Suppressor macrophage treated with lipopolysaccharide for 4 hours (primary cell): ENCODE data around the gene ARHGAP29.

Experiments
- DNase-seq: peaks from one replicate; pipeline ENCODE4 v3.0.0-alpha.2; 2020

Gene ARHGAP29, protein sequence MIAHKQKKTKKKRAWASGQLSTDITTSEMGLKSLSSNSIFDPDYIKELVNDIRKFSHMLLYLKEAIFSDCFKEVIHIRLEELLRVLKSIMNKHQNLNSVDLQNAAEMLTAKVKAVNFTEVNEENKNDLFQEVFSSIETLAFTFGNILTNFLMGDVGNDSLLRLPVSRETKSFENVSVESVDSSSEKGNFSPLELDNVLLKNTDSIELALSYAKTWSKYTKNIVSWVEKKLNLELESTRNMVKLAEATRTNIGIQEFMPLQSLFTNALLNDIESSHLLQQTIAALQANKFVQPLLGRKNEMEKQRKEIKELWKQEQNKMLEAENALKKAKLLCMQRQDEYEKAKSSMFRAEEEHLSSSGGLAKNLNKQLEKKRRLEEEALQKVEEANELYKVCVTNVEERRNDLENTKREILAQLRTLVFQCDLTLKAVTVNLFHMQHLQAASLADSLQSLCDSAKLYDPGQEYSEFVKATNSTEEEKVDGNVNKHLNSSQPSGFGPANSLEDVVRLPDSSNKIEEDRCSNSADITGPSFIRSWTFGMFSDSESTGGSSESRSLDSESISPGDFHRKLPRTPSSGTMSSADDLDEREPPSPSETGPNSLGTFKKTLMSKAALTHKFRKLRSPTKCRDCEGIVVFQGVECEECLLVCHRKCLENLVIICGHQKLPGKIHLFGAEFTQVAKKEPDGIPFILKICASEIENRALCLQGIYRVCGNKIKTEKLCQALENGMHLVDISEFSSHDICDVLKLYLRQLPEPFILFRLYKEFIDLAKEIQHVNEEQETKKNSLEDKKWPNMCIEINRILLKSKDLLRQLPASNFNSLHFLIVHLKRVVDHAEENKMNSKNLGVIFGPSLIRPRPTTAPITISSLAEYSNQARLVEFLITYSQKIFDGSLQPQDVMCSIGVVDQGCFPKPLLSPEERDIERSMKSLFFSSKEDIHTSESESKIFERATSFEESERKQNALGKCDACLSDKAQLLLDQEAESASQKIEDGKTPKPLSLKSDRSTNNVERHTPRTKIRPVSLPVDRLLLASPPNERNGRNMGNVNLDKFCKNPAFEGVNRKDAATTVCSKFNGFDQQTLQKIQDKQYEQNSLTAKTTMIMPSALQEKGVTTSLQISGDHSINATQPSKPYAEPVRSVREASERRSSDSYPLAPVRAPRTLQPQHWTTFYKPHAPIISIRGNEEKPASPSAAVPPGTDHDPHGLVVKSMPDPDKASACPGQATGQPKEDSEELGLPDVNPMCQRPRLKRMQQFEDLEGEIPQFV

GRCh38 chr1:94237291-94238226 lies at the start of gene ARHGAP29:
TSS of gene ARHGAP29 (minus strand) at chr1:94237584. CDS start at chr1:94231611, 5,973 bp downstream.
- DNase-seq: peak; percentile 36

DNA sequence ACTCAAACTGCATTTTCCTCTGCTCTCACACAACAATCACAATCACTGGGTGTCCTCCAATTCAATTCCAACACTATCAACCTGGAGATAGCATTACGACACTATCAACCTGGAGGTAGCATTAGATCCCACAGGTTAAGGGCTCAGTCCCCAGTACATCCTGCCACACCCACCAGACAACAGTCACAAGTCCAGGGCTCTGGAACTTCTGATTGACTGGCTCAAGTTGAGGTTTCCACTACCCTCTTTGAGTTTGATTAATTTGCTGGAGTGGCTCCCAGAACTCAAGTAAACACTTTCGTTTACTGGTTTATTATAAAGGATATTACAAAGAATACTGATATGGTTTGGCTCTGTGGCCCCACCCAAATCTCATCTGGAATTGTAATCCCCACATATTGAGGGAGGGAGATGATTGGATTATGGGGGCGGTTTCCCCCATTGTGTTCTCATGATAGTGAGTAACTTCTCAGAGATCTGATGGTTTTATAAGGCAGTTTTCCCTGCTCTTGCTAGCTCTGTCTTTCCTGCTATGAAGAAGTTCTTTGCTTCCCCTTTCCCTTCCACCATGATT lies 49.6 kb upstream of the ARHGAP29 start:
- no peak for DNase-seq

- no peak for DNase-seq
These were observed 47.8 kb upstream of the ARHGAP29 start for GRCh38 chr1:94285031-94285654.

DNA sequence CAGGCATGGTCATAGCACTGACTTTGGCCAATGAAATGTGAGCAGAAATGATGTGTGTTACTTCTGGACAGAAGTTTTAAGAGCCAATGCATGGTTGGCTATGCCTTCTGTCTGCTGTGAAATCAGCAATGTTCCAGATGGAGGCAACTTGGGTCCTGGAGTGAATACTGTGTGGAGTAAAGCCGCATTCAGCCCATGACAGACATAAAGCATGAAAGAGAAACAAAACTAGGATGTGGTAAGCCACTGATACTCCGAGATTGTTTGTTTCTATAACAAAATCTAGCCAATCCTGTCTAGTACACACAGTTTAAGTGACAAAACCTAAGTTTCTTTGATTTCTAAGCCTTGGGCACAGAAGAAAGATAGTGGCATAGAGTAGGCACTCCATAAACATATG lies 47.1 kb upstream of the ARHGAP29 start:
- no peak for DNase-seq

- no peak for DNase-seq
These were observed 46.1 kb upstream of the ARHGAP29 start for GRCh38 chr1:94283462-94283861.

- DNase-seq: no peak
These were observed 44.8 kb upstream of the ARHGAP29 start for GRCh38 chr1:94282143-94282711.

- DNase-seq: no peak
These were observed 44.2 kb upstream of the ARHGAP29 start for GRCh38 chr1:94281361-94282142.

DNA sequence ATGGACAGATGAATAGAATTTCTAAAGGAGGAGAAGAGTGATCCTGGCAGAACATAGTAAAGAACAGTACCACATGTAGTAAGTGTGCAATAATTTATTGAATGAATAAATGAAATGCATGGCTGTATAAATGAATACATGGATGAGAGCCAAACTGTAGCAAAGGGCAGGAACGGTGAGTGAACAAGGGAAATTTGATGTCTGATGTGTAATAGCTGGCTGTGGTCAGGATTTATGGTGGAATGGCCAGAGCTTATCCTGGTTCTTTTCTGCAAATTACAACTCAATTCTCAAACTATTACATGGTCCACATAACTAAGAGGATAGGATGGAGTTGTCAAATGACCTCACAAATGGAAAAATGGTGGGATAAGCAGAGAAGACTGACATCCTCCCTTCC lies 43.2 kb upstream of the ARHGAP29 start:
- no peak for DNase-seq

DNA sequence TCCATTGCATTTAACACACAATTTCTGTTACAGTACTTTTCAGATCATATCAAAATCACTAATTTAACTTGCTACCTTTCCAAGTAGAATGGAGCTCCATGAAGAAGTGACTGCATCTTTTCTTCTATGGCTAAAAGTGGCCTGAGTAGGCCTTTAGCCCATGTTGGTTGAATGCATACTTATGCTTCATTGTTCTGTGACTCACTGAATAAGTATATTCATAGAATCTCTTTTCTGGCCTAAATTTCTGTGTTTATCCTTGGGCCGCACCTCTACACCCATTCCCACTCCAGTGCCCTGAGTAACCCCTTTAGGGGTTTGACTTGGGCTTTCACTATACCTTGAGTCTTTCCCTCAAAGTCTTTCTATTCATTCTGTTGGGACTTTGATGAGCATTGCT lies 42.1 kb upstream of the ARHGAP29 start:
- DNase-seq: no peak

- no peak for DNase-seq
These were observed 41.7 kb upstream of the ARHGAP29 start for GRCh38 chr1:94279038-94279437.

DNA sequence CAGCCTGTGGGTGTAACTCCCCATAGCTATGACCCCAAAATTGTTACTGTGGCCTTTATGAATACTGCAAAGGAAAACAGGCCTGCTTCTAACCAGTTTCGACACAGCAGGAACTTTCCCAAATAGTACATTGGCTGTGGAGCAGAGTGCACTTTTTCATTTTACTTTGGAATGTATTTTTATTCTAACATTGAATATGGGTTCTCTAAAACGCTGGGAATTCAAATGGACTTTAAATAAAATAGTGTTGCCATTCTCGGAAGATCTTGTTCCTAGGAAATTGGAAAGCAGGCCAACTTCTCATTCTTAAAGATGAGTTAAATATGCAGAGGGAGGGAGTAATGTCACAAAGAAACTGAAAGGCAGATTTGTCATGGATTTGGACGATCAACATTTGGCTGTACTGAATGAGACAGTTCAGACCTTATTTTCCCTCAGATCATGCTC lies 39.6 kb upstream of the ARHGAP29 start:
- DNase-seq: no peak

DNA sequence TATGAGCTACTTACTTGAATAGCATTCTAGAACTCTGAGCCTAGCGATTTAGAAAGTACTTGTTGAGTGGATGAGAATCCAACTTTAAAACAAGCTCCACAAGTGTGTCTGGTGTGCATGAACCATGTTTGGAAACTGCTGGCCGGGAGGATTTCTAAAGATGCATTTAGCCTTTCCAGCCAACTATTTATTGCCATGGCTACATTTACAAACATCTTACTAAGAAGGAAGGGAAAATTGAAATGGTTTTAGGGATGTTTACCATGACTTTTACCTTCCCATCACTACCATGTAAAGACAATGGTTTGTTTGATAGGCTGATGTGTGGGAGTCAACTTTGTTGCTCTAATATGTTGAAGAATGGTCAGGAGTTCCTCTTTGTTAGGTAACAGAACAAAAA lies 37.7 kb upstream of the ARHGAP29 start:
- no peak for DNase-seq

- no peak for DNase-seq
These were observed 37.2 kb upstream of the ARHGAP29 start for GRCh38 chr1:94274561-94274960.

GRCh38 chr1:94273111-94273510 lies 35.7 kb upstream of the ARHGAP29 start:
- no peak for DNase-seq

- DNase-seq: no peak
These were observed 35.0 kb upstream of the ARHGAP29 start for GRCh38 chr1:94272388-94272787.

DNA sequence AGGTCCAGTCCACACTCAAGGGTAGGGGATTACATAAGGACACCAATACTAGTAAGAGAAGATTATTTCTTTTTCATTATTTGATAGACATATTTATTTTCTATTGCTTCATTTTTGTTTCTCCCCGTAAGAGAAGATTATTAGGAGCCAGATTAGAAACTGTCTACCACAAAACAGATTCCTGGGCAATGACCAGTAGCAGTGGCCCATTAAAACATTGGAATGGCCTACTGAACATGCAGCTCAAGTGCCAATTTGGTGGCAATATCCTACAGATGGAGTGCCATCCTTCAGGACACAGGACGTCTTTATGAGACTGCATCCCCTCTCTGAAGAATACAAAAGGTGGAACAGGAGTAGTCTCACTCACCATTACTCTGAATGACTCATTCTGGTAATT lies 34.0 kb upstream of the ARHGAP29 start:
- DNase-seq: no peak

- no peak for DNase-seq
These were observed 33.4 kb upstream of the ARHGAP29 start for GRCh38 chr1:94270801-94271203.

DNA sequence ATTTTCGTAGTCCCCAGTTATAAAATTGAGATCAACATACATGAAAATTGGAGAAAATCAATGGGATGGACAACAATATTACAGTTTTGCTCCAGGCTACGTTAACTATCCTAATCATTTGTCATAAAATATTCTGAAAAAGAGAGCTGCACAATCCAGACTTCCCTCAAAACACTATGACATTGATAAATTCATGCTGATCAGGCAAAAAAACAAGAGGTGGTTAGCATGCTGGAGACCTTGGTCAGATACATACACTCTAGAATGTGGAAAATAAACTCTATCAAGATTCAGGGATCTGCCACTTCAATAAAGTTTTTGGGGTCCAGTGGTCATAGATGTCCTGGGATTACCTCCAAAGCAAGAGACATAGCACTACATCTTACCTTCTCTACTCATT lies 32.5 kb upstream of the ARHGAP29 start:
- DNase-seq: no peak

- no peak for DNase-seq
These were observed 28.5 kb upstream of the ARHGAP29 start for GRCh38 chr1:94265906-94266305.

- no peak for DNase-seq
These were observed 27.6 kb upstream of the ARHGAP29 start for GRCh38 chr1:94265011-94265422.
